Mesendoderm (in vitro differentiated cells): ENCODE measurements around the gene TTYH3.

Source experiments
- DNase-seq: peaks from one replicate; pipeline ENCODE4 v3.0.0; 2013
- H2AK5ac ChIP-seq: 2 replicates; pipeline ENCODE4 v1.6.1; 2013; ENCODE audit warnings: low read length, inconsistent platforms
- H2BK120ac ChIP-seq: 2 replicates; pipeline ENCODE4 v1.6.1; 2013; ENCODE audit warnings: low read depth, mild to moderate bottlenecking, low read length, moderate library complexity, mixed read lengths
- H2BK15ac ChIP-seq: replicated peaks from 2 replicates; pipeline ENCODE4 v1.6.1; 2013; ENCODE audit warnings: low read depth, mild to moderate bottlenecking, moderate library complexity
- H2BK5ac ChIP-seq: 2 replicates; pipeline ENCODE4 v1.6.1; 2013; ENCODE audit warnings: low read length, inconsistent platforms
- H3K18ac ChIP-seq: 2 replicates; pipeline ENCODE4 v1.6.1; 2013; ENCODE audit warnings: mild to moderate bottlenecking, low read length, mixed read lengths
- H3K23ac ChIP-seq: one replicate; pipeline ENCODE4 v1.6.1; 2013; ENCODE audit warnings: low read length
- H3K27ac ChIP-seq: 2 replicates; pipeline ENCODE4 v1.5.1; 2013; ENCODE audit warnings: low read depth, mild to moderate bottlenecking, inconsistent platforms, low read length, moderate library complexity
- H3K27me3 ChIP-seq: 2 replicates; pipeline ENCODE4 v1.6.1; 2013; ENCODE audit warnings: low read length, control low read depth, mild to moderate bottlenecking, inconsistent platforms; ENCODE audit not compliant: insufficient read depth, poor library complexity
- H3K36me3 ChIP-seq: 2 replicates; pipeline ENCODE4 v1.6.1; 2013; ENCODE audit warnings: low read length, inconsistent platforms; ENCODE audit not compliant: control insufficient read depth, insufficient read depth
- H3K4ac ChIP-seq: one replicate; pipeline ENCODE4 v1.6.1; 2013; ENCODE audit warnings: low read depth, mild to moderate bottlenecking, low read length, moderate library complexity
- H3K4me1 ChIP-seq: 2 replicates; pipeline ENCODE4 v1.6.1; 2013; ENCODE audit warnings: low read depth, low read length, inconsistent platforms; ENCODE audit not compliant: control insufficient read depth
- H3K4me2 ChIP-seq: 2 replicates; pipeline ENCODE4 v1.6.1; 2013; ENCODE audit warnings: low read length
- H3K4me3 ChIP-seq: 2 replicates; pipeline ENCODE4 v1.5.1; 2013; ENCODE audit warnings: mild to moderate bottlenecking, low read length
- H3K56ac ChIP-seq: one replicate; pipeline ENCODE4 v1.6.1; 2013; ENCODE audit warnings: low read length
- H3K79me1 ChIP-seq: 2 replicates; pipeline ENCODE4 v1.6.1; 2013; ENCODE audit warnings: low read length, inconsistent platforms
- H3K79me2 ChIP-seq: 2 replicates; pipeline ENCODE4 v1.6.1; 2013; ENCODE audit warnings: mild to moderate bottlenecking, low read length; ENCODE audit not compliant: control insufficient read depth, insufficient read depth
- H3K9ac ChIP-seq: 2 replicates; pipeline ENCODE4 v1.6.1; 2013; ENCODE audit warnings: low read length, inconsistent platforms
- H4K5ac ChIP-seq: one replicate; pipeline ENCODE4 v1.6.1; 2013; ENCODE audit warnings: low read length
- H4K8ac ChIP-seq: one replicate; pipeline ENCODE4 v1.6.1; 2013; ENCODE audit warnings: low read depth, mild to moderate bottlenecking, control low read depth, low read length, moderate library complexity
- WGBS: extraction: QIAGEN DNeasy Blood & Tissue Kit; methylation state at CpG from one replicate; pipeline ENCODE4 v1.1.7; 2013; ENCODE audit warnings: low lambda C conversion rate, missing lambda C conversion rate; ENCODE audit not compliant: insufficient coverage; ENCODE audit errors: extremely low coverage; 5-methylcytosine and 5-hydroxymethylcytosine counted together

Gene TTYH3

DNA sequence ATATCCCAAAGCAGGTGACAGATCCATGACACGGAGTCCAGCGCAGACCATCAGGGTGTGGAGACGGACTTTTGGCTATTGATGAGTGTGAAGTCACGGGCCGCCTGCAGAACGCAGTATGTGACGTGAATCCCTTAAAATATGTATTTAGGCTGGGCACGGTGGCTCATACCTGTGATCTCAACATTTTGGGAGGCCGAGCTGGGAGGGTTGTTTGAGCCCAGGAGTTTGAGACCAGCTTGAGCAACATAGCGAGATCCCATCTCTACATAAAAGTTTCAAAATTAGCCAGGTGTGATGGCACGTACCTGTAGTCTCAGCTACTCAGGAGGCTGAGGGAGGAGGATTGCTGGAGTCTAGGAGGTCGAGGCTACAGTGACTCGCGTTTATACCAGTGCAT lies 54.3 kb downstream of the TTYH3 start:
- Histone ChIP-seq H3K27me3 (peaks cover 12% of the 10 kb centered on the region), H3K79me2 (no peaks in the 10 kb centered on the region), H4K8ac (no peak overlapping the region), H2BK5ac (no peak overlapping the region), H3K36me3 (no peaks in the 10 kb centered on the region), H4K5ac (no peak overlapping the region), H3K4me1 (no peaks in the 10 kb centered on the region), H3K23ac (no peak overlapping the region), H2BK120ac (no peak overlapping the region), H3K27ac (no peak overlapping the region), H3K4me3 (no peak overlapping the region), H3K79me1 (no peaks in the 10 kb centered on the region), H3K56ac (no peak overlapping the region), H3K9ac (no peak overlapping the region), H2AK5ac (no peak overlapping the region), H3K4me2 (no peak overlapping the region), H3K18ac (no peak overlapping the region), H3K4ac (no peak overlapping the region), H2BK15ac (no peak overlapping the region)
- WGBS = no CpG with 5 or more reads among the region's 14 CpGs
- no peak for DNase-seq

DNA sequence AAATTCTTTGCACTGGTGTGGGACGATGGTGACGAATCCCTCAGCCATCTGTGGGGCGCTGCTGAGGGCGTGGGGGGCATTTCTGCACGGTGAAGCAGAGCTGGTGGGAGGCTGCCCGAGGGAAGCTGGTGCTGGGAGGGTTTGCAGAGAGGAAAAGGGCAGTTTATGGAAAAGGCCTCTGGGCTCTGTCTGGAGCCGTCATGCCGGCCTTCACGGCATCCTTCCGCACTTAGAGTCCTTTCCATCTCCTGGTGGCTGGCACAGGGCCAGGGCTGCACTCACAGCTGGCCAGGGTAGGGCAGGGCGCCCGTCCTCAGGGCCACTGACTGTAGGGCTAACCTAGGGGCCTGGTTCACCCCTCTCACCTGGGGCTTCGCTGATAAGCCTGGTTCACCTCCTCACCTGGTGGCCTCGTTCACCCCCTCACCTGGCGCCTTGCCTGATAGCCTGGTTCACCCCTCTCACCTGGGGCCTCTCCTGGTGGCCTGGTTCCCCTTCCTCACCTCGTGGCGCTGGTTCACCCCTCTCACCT lies 55.6 kb downstream of the TTYH3 start:
- no peak overlapping the region for H3K4ac ChIP-seq
- no peak overlapping the region for H2AK5ac ChIP-seq
- no peak overlapping the region for H2BK120ac ChIP-seq
- H3K18ac ChIP-seq = no peak overlapping the region
- no CpG with 5 or more reads among the region's 17 CpGs for WGBS
- no peaks in the 10 kb centered on the region for H3K36me3 ChIP-seq
- no peaks in the 10 kb centered on the region for H3K79me2 ChIP-seq
- H3K4me2 ChIP-seq = peak overlapping the region; percentile 13
- peak overlapping the region; percentile 56 for H3K56ac ChIP-seq
- no peak overlapping the region for H4K5ac ChIP-seq
- H4K8ac ChIP-seq = no peak overlapping the region
- no peak overlapping the region for H2BK15ac ChIP-seq
- H3K4me3 ChIP-seq = no peak overlapping the region
- H3K79me1 ChIP-seq = no peaks in the 10 kb centered on the region
- no peak overlapping the region for H3K27ac ChIP-seq
- no peaks in the 10 kb centered on the region for H3K4me1 ChIP-seq
- H2BK5ac ChIP-seq = no peak overlapping the region
- peaks cover 12% of the 10 kb centered on the region for H3K27me3 ChIP-seq
- no peak for DNase-seq
- H3K23ac ChIP-seq = no peak overlapping the region
- peak overlapping the region; percentile 32 for H3K9ac ChIP-seq

DNA sequence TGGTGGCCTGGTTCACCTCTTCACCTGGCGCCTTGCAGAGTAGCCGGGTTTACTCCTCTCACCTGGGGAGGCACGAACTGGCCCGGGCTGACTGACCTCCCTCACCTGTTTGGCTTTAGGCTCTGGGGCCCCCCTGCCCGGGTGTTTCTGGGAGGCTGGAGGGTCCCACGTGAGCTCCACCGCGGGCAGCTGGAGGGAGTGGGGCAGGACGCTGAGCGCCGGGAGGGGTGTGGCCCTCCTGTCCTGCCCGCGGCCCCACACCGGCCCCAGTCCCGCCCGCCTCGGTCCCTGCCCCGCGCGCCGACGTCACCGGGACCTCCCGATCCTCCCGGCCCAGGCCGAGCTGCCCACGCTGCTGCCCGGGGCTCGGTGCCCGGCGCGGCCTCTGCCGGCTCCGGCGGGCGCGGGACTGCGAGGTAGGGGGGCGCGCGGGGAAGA lies 56.1 kb downstream of the TTYH3 start, which contains the start of gene AMZ1:
Gene AMZ1 (plus strand): TSS at position 322 of the 438 bp plus-strand sequence. CDS start 12,250 bp downstream, outside the sequence.
- Histone ChIP-seq H3K4me3 (no peak within 1 kb of the TSS), H2BK120ac (no peak within 1 kb of the TSS), H3K27me3 (peaks cover 12% of the 10 kb centered on the region), H3K56ac (peak within 1 kb of the TSS; percentile 64), H3K27ac (no peak within 1 kb of the TSS), H3K36me3 (no peaks in the 10 kb centered on the region), H4K5ac (no peak within 1 kb of the TSS), H3K23ac (no peak within 1 kb of the TSS), H3K4ac (no peak within 1 kb of the TSS), H2BK5ac (no peak within 1 kb of the TSS), H3K79me1 (no peaks in the 10 kb centered on the region), H3K18ac (no peak within 1 kb of the TSS), H4K8ac (no peak within 1 kb of the TSS), H2AK5ac (no peak within 1 kb of the TSS), H3K9ac (peak within 1 kb of the TSS; percentile 49), H3K79me2 (no peaks in the 10 kb centered on the region), H3K4me2 (peak within 1 kb of the TSS; percentile 61), H2BK15ac (no peak within 1 kb of the TSS), H3K4me1 (no peaks in the 10 kb centered on the region)
- DNase-seq = no peak
- WGBS = no CpG with 5 or more reads among the region's 41 CpGs

DNA sequence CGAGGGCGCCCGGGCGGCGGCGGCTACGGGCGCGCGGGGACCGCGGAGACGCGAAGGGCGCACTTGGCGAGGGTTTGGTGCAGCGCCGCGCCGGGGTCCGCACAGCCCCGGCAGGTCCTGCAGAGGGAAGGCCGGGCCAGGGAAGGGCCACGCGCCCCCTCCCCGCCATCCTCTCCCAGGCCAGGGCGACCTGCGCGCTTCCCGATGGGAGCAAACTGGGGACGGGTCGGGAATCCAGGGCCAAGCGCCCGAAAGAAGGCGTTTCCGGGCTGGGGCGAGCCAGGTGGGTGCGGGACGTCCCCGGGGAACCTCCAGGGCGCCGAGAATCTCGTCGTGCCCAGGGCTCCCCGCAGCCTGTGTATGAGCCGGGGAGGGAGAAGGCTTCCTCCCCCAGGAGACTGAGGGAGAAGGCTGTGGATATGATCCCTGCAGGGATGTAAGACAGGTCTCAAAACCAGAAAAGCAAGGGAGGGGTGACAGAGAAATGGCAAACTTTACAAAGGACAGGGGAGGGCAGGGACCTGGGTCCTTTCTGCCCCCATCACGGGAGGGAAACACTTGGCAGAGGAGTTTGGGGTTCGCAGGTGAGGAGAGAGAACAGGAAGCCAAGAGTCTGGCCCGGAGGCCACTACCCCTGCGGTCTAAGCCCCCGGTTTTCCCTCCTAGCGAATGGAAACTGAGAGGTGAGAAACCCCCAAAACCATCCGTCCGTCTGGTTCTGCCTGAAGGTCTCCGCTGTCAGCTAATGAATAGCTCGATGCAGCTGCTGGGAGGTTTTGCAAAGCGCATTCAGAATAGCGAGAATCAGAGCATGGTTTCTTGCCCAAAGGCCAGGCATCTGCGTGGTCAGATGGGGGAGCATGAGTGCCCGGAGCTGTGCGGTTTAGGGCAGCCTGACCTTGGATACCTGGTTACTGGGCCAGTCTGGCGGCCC lies 56.9 kb downstream of the TTYH3 start:
- Histone ChIP-seq H2AK5ac (no peak overlapping the region), H3K23ac (no peak overlapping the region), H3K9ac (peak overlapping the region; percentile 49), H3K4me3 (no peak overlapping the region), H3K4ac (no peak overlapping the region), H2BK15ac (no peak overlapping the region), H3K27ac (no peak overlapping the region), H2BK5ac (no peak overlapping the region), H3K18ac (no peak overlapping the region), H4K8ac (no peak overlapping the region), H3K27me3 (peaks cover 12% of the 10 kb centered on the region), H3K36me3 (no peaks in the 10 kb centered on the region), H2BK120ac (no peak overlapping the region), H4K5ac (no peak overlapping the region), H3K56ac (peak overlapping the region; percentile 64), H3K4me2 (peak overlapping the region; percentile 61), H3K79me2 (no peaks in the 10 kb centered on the region), H3K79me1 (no peaks in the 10 kb centered on the region), H3K4me1 (no peaks in the 10 kb centered on the region)
- DNase-seq = no peak
- no CpG with 5 or more reads among the region's 62 CpGs for WGBS

DNA sequence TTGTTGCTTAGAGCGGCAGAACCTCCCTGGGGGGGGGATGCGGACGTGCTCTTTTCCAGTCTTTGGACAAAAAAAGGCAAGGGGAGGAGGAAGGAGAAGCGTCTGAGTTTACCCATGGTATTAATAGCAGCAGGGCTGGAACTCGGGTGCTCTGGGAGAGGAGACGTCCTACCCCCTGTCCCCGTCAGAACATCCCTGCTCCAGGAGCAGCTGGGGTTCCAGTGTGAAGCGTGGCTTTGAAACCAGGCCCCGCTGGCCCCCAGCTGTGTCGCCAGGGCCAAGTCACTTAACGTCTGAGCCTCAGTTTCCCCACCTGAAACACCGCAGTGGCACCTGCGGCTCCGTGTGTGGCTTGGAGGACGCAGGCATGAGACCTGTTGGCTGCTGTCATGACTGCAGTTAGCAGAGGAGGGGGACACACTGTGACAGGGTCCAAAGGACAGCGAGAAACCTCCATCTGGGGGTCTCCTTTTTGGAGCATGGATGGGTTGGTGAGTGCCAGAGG lies 57.6 kb downstream of the TTYH3 start:
- Histone ChIP-seq H3K27me3 (peaks cover 12% of the 10 kb centered on the region), H3K4me1 (no peaks in the 10 kb centered on the region), H4K8ac (no peak overlapping the region), H2BK120ac (no peak overlapping the region), H3K9ac (no peak overlapping the region), H2AK5ac (no peak overlapping the region), H3K36me3 (no peaks in the 10 kb centered on the region), H3K23ac (no peak overlapping the region), H3K4me2 (no peak overlapping the region), H3K56ac (no peak overlapping the region), H3K79me2 (no peaks in the 10 kb centered on the region), H4K5ac (no peak overlapping the region), H2BK15ac (no peak overlapping the region), H3K4ac (no peak overlapping the region), H3K18ac (no peak overlapping the region), H3K79me1 (no peaks in the 10 kb centered on the region), H3K27ac (no peak overlapping the region), H2BK5ac (no peak overlapping the region), H3K4me3 (no peak overlapping the region)
- WGBS = no CpG with 5 or more reads among the region's 16 CpGs
- DNase-seq = no peak
